Measurements from ENCODE around the gene PERM1.
"Not testable (repeated sequence)": the region's sequence is repeated elsewhere in the genome, so short reads cannot be mapped to it uniquely, and the experiment has no call there.

PERM1 gene

DNA sequence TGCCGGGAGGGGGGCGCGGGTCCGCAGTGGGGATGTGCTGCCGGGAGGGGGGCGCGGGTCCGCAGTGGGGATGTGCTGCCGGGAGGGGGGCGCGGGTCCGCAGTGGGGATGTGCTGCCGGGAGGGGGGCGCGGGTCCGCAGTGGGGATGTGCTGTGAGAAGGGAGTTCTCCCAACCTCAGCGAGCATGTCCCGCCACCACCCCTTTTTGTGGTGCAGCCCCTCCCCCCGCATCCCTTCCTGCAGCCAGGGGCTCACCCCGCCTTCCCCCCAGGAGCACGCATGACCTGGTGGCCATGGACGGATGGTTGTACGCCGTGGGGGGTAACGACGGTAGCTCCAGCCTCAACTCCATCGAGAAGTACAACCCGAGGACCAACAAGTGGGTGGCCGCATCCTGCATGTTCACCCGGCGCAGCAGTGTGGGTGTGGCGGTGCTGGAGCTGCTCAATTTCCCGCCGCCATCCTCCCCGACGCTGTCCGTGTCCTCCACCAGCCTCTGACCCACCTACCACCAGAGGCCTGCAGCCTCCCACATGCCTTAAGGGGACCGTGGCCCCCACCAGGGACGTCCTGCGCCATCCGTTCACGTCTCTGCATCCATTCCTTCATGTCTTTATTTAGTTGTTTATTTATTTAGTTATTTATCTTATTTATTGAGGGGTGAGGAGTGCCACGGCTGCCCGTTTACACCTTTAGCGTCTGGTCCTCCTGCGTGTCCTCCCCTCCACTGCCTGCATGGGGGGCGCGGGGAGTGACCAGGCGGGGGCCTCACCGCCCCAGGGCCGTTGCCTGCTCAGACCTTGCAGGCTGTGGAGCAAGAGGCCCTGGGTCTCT lies 17.0 kb downstream of the PERM1 start:
- DNase-seq (ENCODE audit: low read depth) = no peak

DNA sequence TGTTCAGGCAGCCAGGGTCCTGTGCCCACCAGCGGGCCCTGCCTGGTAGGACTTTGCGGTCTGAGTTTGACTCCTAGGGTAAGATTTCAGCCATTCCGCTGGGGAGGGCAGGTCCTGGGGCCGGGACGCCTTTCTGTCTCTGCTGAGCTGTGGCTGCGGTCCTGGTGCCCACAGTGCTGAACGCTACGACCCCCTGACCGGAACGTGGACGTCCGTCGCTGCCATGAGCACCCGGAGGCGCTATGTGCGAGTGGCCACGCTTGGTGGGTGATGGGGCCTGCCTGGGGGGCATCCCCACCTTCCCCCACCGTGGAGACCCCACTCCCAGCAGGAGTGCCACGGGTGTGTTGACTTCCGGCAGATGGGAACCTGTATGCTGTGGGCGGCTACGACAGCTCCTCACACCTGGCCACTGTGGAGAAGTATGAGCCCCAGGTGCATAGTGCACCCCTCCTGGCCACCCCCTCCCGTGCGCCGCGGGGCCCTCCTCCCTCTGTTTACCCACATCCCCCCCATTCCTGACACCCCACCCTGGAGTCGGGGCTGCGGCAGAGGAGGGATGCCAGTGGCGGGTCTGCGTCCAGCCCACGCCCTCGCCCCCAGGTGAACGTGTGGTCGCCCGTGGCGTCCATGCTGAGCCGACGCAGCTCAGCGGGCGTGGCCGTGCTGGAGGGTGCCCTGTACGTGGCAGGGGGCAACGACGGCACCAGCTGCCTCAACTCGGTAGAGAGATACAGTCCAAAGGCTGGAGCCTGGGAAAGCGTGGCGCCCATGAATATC lies 18.0 kb downstream of the PERM1 start:
- no peak for DNase-seq (ENCODE audit: low read depth)

DNA sequence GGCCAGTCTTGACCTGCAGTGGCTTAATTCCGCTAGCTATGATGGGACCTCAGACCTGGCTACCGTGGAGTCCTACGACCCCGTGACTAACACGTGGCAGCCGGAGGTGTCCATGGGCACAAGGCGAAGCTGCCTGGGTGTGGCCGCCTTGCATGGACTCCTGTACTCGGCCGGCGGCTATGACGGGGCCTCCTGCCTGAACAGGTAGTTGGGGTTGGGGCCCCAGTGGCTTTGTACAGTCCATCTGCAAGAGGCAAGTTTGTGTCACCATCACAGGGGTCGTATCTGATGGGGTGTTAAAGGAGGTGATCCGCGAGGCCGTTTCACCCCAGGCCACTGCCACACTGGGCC lies 18.6 kb downstream of the PERM1 start:
- DNase-seq (ENCODE audit: low read depth) = no peak

DNA sequence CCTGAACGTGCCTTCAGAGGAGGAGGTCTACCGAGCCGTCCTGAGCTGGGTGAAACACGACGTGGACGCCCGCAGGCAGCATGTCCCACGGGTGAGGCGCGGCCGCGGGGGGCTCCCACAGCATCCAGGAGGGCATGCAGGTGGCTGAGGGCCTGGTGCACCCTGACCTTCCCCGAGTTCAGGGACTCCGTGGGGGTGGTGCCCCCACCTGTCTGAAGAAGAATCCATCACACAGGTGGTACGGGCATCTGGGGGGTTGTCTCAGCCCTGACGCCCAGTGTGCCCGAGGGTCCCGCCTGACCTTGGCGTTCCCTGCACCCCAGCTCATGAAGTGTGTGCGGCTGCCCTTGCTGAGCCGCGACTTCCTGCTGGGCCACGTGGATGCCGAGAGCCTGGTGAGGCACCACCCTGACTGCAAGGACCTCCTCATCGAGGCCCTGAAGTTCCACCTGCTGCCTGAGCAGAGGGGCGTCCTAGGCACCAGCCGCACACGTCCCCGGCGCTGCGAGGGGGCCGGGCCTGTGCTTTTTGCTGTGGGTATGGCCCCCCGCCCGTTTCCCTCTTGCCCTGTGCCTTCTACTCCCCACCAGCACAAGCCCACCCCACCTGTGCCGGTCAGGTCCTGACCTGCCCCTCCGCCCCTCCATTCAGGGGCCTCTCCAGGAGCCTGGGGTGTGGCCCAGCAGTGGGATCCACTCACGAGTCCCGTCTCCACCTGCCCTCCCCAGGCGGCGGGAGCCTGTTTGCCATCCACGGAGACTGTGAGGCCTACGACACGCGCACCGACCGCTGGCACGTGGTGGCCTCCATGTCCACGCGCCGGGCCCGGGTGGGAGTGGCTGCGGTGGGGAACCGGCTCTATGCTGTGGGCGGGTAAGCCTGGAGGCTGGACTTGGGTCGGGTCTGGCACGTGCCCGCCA lies 19.3 kb downstream of the PERM1 start:
- no peak for DNase-seq (ENCODE audit: low read depth)

DNA sequence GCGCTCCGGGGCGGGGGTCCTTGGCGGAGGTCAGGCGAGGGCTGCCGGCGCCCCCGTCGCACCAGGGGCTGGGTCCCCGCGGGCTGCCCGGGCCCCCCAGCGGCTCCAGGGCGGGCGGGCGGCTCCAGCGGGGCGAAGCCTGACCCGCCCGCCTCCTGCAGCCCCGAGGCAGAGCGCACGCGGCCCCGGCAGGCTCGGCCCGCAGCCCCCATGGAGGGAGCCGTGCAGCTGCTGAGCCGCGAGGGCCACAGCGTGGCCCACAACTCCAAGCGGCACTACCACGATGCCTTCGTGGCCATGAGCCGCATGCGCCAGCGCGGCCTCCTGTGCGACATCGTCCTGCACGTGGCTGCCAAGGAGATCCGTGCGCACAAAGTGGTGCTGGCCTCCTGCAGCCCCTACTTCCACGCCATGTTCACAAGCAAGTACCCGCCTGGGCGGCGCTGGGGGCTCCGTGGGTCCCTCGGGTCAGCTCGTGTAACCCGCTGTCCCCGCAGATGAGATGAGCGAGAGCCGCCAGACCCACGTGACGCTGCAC lies 20.7 kb downstream of the PERM1 start:
- DNase-seq (ENCODE audit: low read depth) = no peak

DNA sequence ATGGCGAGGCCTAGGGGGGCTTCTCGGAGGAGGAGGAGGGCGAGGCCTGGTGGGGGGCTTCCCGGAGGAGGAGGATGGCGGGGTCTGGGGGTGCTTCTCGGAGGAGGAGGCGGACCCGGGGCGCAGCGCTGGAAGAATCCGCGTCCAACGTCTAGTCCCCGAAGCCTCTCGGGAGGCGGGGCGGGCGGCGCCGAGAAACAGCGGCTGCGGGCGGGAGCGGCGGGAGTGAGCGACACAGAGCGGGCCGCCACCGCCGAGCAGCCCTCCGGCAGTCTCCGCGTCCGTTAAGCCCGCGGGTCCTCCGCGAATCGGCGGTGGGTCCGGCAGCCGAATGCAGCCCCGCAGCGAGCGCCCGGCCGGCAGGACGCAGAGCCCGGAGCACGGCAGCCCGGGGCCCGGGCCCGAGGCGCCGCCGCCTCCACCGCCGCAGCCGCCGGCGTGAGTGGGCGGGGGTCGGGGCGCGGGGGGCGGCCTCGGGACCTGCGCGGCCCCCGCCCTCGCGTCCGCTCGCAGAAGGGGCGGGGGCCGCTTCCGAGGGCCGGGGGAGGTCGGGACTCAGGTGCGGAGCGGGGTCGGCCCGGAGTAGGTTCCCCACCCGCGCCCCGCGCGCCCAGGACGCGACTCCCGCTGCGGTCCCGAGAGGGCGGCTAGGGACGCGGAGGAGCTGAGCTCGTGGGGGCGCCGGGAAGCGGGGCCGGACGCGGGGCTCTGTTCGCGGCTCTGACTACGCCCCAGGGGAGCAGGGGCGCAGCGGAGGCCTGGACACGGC lies 21.3 kb downstream of the PERM1 start, which contains the start of gene KLHL17:
TSS of gene KLHL17 (plus strand) at position 222 of the 769 bp plus-strand sequence. CDS start at position 332, 110 bp downstream.
- DNase-seq (ENCODE audit: low read depth) = no peak

DNA sequence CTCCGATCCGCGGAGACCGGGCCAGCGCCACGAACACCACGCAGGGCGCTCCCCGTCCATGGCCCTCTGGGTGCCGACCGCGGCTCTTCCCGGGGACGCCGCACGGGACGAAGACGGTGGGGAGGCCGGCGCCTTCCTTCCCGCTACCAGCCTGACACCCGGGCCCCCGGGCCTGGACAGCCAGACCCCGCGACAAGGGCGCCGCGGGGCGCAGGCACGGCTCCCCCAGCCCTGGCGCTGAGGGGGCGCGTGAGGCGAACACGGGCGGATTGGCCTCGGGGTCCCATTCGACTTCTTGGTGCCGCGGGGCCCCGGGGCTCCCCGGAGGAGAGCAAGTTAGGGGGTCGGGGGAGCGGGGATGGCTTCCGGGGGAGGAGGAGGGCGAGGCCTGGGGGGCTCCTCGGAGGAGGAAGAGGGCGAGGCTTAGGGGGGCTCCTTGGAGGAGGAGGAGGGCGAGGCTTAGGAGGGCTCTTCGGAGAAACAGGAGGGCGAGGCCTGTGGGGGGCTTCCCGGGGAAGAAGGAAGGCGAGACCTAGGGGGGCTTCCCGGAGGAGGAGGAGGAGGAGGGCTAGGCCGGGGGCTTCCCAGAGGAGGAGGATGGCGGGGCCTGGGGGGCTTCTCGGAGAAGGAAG lies 22.0 kb downstream of the PERM1 start:
- DNase-seq (ENCODE audit: low read depth) = no peak

DNA sequence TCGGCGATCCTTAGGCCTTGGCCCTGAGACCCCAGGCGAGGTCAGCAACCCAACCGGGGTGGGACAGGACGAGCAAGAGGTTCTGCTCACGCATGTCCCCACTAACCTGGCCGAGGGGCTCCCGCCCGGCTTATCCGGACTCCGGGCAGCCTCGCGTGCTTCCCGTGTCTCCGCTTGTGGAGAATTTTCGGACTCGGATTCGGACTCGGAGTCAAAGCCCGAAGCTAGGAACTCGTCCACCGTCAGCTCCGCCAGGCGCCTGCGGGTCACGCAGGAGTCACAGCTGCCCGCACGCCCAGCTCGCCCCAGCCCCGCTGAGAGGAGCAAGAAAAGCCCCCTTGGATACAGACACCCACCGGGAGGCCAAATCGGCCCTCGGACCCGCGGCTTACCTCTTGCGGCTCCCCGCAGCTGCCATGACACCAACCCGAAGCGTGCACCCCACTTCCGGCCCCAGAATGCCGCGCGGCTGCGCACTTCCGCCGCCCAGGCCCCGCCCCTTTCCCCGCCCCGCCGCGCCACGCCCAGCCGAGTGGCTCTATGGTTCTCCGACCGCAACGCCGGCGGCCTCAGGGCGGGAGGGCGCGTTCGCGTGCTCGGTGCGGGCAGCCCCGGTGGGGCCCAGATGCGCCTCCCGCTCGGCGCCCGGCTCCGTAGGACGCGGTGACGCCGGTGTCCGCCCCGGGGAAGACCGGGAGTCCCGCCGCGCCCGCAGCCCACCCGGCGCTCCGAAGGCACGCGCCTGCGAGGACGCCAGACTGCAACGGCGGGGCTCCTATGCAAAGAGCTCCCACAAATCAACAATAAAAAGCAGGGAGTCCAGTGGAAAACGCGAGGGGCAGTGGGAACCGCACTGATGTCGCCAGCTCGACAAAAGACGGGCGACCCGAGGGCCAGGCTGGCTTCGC lies 22.8 kb downstream of the PERM1 start, which contains the start of gene NOC2L:
TSS of gene NOC2L (minus strand) at position 434 of the 908 bp plus-strand sequence. CDS start at position 418, 16 bp downstream.
- peak; percentile 82 for DNase-seq (ENCODE audit: low read depth)

DNA sequence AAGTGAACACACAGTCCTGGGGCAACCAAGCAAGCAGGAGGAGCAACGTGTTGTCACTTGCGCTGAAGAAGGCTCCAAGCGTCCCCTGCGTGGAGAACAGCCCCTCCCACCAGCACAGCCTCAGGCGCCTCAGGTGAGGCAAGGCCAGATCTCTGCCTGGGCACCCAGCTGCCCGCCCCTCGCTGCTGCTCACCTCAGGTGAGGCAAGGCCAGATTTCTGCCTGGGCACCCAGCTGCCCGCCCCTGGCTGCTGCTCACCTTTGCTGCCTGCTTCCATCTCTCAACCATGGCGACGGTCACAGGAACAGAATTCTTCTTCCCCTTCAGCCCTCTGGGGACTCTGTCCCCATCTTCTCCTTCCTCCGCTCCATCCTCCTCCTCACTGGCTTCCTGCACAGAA lies 25.3 kb downstream of the PERM1 start:
- DNase-seq (ENCODE audit: low read depth) = no peak

DNA sequence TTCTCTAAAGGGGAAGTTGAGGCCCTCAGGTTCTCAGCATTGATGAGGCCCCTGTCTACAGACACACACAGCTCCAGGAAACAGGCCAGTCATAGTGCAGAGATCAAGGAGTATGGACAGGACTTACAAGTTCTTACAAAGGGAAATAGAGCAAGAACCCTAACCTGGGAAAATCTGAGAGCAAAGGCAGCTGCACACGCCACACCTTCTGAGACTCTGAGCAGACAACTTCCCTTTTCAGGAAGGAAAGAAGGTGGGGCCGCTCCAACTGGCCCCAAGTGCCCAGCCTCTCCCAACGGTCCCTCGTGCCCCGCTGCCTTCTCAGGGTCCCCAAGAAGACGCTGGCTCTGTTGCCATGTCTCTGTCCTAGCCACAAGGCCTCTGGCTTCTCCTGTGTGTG lies 26.4 kb downstream of the PERM1 start:
- DNase-seq (ENCODE audit: low read depth) = no peak

DNA sequence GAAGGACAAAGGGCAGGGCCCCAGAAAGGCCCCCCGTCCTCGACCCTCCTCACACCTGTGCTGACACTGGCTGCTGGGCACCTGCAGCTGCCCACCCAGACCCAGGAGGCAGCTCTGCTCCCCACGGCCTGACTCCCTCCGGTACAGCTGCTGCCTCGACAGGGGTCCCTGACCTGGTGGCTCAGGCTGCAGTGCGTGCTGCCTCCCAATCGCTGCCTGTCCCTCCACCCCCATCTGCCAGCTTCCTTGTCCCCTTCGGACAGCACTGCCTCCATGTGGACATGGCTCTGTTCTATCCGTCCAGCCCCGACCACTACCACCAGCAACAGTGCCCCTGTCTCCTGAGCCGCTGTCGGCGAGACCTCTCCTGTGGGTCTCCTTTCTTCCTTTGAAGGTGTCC lies 27.0 kb downstream of the PERM1 start:
- DNase-seq (ENCODE audit: low read depth) = no peak

DNA sequence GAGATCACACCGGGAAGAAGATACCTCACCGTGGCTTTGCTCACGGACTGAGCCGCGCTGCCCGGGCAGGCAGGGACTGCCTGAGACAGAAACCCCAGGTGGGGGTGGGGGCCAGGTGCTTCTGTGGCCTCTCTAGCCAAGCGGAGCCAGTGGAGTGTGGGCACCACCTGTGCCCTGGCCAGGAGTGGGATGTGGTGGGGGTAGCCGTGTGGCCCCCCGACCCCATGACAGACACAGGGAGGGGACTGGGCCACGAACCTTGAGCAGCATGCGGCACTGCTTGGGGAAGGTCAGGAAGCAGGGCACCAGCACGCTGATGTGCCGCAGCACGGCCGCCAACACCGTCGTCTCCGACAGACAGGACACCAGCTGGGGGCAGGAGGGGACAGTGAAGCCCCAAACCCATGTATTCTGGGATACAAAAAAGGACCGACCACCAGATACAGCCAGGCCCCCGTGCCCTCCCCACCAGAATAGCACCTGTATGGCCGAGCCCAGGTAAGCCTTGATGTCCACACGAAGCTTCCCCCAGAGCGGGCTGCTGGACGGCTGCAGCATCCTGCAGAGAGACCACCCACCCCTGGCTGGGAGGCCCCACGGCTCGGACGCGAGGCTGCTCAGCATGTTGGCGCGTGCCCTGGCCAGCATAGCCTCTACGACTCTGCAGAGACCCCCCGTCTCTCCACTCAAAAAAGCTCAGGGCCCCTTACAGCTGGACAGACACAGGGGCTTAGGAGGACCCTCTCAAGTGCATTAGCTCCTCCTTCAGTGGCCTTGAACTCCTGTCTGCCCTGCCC lies 28.2 kb downstream of the PERM1 start:
- no peak for DNase-seq (ENCODE audit: low read depth)

DNA sequence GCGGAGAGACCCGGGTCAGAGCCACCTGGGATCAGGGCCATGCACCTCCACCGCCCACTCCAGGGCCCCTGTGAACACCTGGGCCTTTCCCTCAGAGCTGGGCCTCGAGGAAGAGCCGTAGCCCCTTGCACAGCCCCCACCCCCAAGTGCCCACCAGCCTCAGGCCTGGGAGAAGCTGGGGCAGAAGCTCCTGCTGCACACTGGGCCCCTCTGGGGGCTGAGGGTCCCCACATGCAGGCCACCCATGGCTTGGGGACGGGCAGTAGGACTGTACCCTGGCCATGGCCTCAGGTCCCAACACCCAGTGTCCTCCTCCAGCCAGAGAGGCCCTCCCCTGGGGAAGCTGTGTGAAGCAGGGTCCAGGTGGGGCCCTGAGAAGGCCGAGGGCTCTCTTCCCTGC lies 29.3 kb downstream of the PERM1 start:
- no peak for DNase-seq (ENCODE audit: low read depth)

DNA sequence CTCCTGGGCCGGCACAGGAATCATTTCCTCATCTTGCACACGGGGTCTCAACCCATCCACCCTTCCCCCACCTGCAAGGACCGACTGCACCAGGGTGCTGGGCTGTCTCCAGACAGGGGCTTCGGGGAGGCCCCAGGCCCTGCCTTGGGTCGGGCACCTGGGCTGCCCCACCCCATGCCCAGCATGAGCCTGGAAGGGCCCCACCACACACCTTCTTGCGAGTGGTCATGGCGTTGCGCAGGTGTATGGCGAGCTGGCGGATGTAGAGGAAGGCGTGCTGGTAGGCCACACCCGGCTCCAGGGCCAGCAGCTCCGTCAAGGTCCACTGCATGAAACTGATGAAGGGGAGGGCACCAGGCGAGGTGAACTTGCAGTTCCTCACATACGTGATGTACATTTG lies 29.7 kb downstream of the PERM1 start:
- no peak for DNase-seq (ENCODE audit: low read depth)

DNA sequence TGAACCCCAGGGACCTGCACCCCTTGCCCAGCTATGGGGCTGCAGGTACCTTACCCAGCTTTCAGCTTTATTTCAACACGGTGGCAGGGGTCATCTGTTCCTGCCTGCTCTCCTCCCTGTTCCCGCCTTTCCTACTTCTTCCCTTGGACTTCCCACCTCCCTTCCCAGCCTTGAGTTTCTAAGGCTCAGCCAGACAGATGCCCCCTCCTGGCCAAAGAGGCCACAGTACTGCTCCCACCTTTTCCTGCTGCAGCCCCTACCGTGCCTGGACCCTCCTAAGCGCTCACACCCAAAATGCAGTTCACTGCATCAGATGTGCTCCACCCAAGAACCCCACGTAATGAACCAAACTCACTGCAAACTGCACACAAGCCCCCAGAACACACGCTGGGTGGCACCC lies 30.5 kb downstream of the PERM1 start:
- no peak for DNase-seq (ENCODE audit: low read depth)

DNA sequence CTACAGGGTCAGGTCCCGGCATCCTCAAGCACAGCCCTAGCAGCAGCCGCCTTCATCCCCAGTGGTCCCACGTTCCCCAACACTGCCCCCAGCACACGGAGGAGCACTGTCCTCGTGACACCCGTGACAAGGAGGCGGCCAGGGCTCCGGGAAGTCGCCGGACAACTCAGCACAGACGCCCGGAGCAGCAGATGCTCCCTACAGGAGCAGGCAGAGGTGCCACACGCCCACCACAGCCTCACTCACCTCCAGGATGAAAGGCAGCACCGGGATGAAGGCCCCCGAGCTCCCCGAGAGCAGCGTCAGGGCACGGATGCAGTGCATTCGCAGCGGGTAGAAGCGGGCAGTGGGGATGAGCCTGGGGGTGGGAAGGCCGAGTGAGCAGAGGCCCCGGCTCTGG lies 31.0 kb downstream of the PERM1 start:
- no peak for DNase-seq (ENCODE audit: low read depth)

DNA sequence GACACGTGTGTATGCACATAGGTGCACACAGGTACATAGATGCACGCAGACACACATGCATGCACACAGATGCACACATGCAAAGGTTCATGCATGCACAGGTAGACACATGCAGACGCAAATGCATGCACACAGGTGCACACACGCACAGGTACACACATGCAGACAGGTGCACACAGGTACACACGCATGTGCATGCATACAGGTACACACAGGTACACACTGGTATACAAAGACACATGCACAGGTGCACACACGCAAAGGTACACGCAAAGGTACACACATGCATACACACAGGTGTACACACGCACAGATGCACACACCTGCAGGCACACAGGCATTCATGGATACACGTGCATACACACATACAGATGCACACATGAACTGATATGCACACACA lies 31.6 kb downstream of the PERM1 start:
- DNase-seq (ENCODE audit: low read depth) = no peak

DNA sequence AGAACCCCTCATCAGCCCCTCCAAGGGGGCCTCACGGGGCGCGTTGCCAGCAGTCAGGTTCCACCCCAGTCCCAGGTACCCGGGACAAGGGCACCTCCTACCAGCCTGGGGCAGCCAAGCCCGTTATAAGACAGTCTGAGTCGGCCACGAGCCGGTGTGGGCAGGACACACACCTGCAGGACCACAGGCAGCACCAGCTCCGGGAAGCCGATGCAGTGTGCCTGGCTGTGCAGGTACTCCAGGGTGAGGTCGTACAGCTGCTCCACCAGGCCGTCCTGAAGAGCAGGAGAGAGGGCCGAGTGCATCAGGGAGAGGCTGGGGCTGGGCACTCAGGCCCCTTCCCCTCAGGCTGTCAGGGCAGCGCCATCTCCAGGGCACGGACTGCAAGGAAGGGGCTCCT lies 33.9 kb downstream of the PERM1 start:
- DNase-seq (ENCODE audit: low read depth) = no peak

DNA sequence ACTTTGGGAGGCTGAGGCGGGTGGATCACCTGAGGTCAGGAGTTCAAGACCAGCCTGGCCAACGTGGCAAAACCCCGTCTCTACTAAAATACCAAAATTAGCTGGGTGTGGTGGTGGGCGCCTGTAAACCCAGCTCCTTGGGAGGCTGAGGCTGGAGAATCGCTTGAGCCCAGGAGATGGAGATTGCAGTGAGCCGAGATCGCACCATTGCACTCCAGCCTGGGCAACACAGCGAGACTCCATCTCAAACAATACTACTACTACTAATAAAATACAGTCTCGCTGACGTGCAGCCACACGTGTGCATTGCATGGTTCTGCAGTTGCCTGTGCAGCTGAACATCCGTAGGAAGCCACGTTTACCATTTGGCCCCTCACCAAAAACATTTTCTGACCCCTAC lies 35.1 kb downstream of the PERM1 start:
- DNase-seq (ENCODE audit: low read depth) = not testable (repeated sequence)

Measured in CMK (cell line).